SIG-M5 treated with dmso at 0.1 percent for 504 hours (cell line): ENCODE data around the gene DGKK.

Experiments used
- DNase-seq: peaks from one replicate; lab custom pipeline; 2025; ENCODE audit not compliant: unreplicated experiment; lab: John Stamatoyannopoulos, UW

The DGKK gene, protein sequence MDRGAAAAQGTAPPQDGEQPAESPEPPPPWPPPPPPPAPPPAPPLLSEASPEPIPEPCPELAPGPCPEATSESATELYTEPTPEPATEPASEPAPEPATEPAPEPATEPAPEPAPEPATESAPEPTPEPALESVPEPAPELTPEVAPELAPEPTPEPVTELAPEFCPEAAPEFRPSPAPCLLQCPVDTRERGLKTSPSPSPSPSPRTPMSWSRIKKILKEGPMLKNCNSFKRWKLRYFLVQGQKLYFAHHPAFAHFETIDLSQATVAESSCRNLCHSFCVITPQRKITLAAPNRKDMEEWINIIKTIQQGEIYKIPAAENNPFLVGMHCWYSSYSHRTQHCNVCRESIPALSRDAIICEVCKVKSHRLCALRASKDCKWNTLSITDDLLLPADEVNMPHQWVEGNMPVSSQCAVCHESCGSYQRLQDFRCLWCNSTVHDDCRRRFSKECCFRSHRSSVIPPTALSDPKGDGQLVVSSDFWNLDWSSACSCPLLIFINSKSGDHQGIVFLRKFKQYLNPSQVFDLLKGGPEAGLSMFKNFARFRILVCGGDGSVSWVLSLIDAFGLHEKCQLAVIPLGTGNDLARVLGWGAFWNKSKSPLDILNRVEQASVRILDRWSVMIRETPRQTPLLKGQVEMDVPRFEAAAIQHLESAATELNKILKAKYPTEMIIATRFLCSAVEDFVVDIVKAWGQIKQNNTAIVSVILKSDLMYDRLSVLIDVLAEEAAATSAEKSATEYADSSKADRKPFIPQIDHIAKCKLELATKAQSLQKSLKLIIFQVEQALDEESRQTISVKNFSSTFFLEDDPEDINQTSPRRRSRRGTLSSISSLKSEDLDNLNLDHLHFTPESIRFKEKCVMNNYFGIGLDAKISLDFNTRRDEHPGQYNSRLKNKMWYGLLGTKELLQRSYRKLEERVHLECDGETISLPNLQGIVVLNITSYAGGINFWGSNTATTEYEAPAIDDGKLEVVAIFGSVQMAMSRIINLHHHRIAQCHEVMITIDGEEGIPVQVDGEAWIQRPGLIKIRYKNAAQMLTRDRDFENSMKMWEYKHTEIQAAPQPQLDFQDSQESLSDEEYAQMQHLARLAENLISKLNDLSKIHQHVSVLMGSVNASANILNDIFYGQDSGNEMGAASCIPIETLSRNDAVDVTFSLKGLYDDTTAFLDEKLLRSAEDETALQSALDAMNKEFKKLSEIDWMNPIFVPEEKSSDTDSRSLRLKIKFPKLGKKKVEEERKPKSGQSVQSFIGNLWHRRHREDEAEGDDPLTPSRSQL

DNA sequence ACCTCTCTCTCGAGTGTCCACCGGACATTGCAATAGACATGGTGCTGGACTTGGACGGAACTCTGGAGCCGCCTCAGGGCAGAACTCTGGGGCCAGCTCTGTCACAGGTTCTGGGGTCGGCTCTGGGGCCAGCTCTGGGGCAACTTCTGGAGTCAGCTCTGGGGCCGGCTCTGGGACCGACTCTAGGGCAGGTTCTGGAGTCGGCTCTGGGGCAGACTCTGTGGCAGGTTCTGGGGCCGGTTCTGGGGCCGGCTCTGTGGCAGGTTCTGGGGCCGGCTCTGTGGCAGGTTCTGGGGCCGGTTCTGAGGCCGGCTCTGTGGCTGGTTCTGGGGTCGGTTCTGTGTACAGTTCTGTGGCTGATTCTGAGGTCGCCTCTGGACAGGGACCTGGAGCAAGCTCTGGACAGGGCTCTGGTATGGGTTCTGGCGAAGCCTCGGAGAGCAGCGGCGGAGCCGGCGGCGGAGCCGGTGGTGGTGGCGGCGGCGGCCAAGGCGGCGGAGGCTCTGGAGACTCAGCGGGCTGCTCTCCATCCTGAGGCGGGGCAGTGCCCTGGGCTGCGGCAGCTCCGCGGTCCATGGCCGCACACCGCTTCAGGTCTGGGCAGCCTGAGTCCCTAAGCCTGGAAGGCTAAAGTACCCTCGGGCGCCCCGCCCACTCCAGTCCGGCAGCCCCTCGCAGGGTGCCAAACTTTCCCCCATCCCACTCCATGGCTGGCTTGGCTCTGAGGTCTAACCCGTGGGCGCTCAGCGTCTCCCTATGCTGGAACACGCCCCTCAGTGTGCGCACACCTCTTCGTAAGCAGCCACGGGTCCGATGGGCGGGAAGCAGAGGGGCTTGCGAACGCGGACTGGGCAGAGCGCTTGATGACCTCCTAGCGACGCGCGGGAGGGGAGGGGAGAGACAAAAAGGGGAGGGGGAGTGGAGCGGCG is at the start of gene DGKK:
TSS of gene DGKK (minus strand) at position 723 of the 929 bp plus-strand sequence. CDS start at position 576, 147 bp downstream.
- DNase-seq = no peak

- DNase-seq = no peak
Observed at GRCh38 chrX:50514811-50515210, 44.2 kb upstream of the DGKK start.

DNA sequence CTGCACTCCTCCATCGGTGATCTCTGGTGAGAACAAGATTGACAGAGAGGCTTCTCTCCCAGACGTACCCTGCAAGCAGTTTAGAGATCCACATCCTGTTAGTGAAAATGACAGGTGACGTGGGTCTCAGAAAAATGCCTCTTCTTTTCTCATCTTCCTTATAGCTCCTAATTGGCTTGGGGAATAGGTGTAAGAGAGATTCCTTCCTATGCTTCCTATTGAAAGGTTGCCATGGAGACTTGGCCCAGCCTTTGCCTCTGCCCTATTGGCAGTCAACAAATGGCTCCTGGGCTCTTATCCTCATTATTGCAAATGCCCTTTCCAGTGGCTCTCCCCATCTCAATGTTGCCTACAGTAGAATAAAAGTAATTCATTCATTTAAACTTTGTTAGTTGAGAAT is 26.5 kb upstream of the DGKK start:
- no peak for DNase-seq

DNA sequence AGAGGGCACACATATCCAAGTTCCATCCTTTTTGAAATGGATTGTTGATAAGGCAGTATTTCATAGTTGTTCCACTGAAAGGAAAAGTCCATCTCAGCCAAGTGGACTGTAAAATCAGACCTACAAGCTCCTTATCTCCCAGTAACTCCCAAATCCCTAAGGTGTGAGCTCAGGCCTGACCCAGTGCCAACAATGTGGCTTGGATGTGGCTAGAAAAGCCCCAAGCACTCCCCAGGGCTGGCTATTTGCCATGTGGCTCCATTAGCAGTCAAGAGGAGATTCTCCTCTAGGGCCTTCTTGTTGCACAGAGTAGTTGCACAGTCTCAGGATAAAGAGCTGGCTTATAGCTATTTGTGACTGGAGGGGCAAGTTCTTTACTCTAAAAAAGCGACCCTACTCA is 25.0 kb upstream of the DGKK start:
- DNase-seq = no peak

DNA sequence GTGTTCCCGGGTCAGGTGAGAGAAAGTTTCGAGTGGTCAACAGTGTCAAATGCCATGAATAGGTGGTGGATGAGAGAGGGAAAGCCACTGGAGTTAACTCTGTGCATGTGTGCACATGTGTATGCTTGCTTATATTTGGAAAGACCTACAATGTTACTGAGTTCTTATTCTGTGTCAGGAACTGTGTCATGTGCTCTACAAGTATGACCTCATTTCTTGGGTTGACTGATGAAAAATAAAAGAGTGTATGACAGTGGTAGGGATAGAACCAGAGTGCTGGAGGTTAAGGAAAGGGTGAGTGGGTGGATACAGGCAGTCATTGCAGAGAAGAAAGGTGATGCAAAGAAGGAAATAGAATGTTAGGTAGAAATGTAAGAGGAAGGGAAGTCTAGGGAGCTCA is 22.1 kb upstream of the DGKK start:
- no peak for DNase-seq

DNA sequence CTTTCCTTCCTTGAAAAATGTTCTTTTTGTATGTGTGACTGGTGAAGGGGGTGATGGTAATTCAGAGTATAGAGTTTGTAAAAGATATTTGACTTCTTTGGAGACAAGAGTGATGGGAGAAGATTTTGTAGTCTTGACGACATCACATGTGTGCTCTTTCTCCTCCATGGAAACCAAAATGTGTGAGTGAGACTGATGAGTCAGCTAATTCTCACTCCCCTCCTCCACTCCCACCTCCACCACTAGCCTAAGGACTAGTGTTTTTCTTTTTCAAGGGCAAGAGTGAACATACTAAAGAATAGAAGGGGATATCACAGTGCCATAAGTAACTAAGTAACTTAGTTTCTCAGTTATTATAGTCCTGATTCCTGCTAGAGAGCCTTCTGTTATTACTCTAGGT is 14.0 kb upstream of the DGKK start:
- DNase-seq = no peak

DNA sequence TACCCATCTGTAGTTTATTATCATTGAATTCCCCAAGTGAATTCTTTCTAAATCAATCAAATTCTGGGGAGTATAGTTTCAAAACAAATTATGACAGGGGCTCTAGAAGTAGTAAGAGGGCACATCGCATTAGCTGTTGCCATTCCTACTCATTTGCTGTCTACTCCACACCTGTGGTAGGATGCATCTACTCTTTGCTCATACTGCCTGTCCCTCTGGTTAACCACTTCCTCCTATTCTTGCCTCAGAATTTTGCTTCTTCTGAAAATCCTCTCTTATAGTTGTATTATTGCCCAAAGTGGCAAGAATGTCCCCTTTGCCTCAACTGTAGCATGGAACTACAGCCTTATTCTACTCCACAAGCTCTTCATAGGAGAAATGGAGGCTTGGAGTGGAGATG is 12.7 kb upstream of the DGKK start:
- DNase-seq = no peak

- DNase-seq = no peak
Observed at GRCh38 chrX:50475208-50475607, 4.6 kb upstream of the DGKK start.

- DNase-seq = no peak
Observed at GRCh38 chrX:50471390-50471789, 765 bp upstream of the DGKK start.

GRCh38 chrX:50469206-50469605 is 1.4 kb downstream of the DGKK start:
- DNase-seq = no peak

DNA sequence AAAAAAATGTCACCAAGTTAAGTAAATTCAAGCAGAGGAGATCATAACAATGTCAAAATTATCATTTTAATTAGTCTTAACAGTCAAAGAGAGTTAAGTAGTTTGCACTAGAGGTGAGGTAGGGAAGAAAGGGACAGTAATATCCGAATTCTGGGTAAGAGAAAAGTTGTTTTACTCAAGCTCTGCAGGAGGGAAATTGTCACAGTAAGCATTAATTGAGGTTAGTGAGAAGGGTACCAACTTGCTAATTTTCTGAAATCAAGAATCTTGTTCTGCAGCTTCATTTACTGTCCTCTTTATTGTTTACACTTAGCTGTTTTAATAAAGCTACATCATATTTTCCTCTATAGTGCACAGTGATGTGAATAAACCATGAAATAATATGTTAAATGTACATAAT is 11.0 kb downstream of the DGKK start:
- DNase-seq = no peak

- no peak for DNase-seq
Observed at GRCh38 chrX:50458483-50458882, 12.1 kb downstream of the DGKK start.

DNA sequence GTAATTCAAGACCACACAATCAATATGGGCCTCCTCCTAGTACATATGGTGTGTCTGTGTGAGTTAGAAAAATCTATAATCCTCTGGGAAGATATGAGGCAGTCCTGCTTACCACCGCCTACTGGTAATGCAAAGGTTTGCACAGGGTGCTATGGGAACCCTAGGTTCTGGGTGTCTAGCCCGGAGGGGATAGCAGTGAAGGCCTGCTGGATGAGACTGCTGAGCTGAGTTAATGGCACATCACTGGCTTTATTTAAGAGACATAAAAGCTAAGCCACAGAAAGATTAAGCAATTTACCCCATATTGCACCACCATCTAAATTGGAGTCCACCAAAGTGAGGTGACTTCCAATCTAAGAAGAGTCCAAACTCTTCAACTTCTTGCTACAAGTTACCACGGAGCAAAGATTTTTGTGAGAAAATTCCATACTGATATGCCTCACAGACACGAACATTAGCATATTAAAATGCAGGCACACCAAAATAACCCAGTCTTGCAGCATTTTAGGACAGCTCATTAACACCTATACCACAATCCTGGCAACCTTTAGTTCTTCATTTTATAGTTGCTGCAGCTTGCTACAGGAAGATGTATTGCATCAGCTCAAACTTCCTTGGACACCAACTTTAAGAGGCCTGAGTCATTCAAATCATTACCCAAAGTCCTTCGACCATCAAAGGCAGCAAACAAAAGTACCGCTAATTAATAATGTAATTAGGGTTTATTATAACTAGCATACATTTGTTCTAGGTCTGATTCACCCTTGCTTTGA is 13.7 kb downstream of the DGKK start:
- DNase-seq = peak; percentile 1

GRCh38 chrX:50452782-50453181 is 17.8 kb downstream of the DGKK start:
- DNase-seq = no peak

- no peak for DNase-seq
Observed at GRCh38 chrX:50450324-50450723, 20.3 kb downstream of the DGKK start.

GRCh38 chrX:50448565-50448964 is 22.1 kb downstream of the DGKK start:
- peak; percentile 0 for DNase-seq

DNA sequence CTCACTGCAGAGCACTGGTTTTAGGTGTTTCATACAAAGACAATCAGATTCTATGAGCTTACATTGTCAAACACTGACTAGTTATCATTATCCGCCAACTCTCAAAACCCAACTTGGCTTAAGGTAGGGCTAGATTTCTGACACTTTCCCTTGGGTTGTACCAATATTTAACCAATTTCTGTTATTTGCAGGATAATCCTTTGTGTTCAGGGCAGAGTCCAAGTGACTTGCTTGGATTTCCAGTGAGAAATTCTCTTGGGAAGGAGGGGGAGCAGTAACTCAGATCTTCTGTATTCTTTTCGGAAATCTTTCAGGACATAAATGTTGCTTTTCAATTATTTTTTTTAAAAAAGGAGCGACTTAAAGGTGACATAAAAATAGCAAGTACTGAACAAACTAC is 23.1 kb downstream of the DGKK start:
- no peak for DNase-seq

DNA sequence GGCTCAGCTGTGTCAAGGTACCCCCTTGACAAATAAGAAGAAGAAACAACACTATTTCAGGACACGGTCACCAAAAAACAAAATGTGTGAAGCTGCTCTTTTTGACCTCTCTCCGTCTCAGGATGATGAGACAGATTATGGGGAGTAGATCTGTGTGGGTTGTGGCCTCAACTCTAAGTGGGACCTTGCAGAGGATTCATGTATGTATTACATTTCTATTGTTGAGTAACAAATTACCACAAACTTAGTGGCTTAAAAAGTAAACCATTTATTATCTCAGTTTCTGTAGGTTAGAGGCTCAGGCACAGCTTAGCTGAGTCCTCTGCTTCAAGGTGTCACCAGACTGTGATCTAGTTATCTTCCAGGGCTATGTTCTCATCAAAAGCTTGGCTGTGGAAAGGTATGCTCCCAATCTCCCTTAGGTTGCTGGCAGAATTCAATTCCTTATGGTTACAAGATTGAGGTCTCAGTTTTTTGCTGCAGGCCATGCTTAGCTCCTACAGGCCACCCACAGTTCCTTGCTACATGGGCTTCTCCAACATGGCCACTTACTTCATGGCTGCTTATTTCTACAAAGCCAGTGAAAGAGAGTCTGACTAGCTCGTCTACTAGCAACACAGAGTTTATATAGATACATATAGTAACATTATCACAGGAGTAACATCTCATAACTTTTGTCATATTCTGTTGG is 28.1 kb downstream of the DGKK start:
- DNase-seq = no peak

GRCh38 chrX:50436797-50437196 is 33.8 kb downstream of the DGKK start:
- DNase-seq = no peak
